ENCODE data around the gene AOAH. TPM values are rescaled to one million over a fixed set of nuclear protein-coding genes. Genes with fewer than 3 reads are reported as not detected.

Gene AOAH
- total RNA-seq, 1 donor from 2014 or later: not detected

- no peak for TF ChIP-seq CTCF (conservative IDR thresholded peaks at IDR 0.05)
- Mint-ChIP-seq H3K36me3 (ENCODE audit: low read depth) (no peaks in the 10 kb centered on the region), H3K4me1 (peaks cover 9% of the 10 kb centered on the region), H3K9me3 (no peaks in the 10 kb centered on the region), H3K4me3 (no peak overlapping the region), H3K27me3 (ENCODE audit: low read depth) (no peaks in the 10 kb centered on the region), H3K27ac (ENCODE audit: unreplicated experiment) (no peak overlapping the region)
- DNase-seq (ENCODE audit: low read depth, low spot score): no peak
Observed at GRCh38 chr7:36752026-36752711, 27.9 kb upstream of the AOAH start.

- no peak overlapping the region for H3K27ac Mint-ChIP-seq (ENCODE audit: unreplicated experiment)
- no peak for TF ChIP-seq CTCF (conservative IDR thresholded peaks at IDR 0.05)
- no peaks in the 10 kb centered on the region for H3K9me3 Mint-ChIP-seq
- H3K36me3 Mint-ChIP-seq (ENCODE audit: low read depth): no peaks in the 10 kb centered on the region
- no peak overlapping the region for H3K4me3 Mint-ChIP-seq
- no peak for DNase-seq (ENCODE audit: low read depth, low spot score)
- H3K27me3 Mint-ChIP-seq (ENCODE audit: low read depth): no peaks in the 10 kb centered on the region
- H3K4me1 Mint-ChIP-seq: peaks cover 3% of the 10 kb centered on the region
Observed at GRCh38 chr7:36750451-36750850, 26.2 kb upstream of the AOAH start.

DNA sequence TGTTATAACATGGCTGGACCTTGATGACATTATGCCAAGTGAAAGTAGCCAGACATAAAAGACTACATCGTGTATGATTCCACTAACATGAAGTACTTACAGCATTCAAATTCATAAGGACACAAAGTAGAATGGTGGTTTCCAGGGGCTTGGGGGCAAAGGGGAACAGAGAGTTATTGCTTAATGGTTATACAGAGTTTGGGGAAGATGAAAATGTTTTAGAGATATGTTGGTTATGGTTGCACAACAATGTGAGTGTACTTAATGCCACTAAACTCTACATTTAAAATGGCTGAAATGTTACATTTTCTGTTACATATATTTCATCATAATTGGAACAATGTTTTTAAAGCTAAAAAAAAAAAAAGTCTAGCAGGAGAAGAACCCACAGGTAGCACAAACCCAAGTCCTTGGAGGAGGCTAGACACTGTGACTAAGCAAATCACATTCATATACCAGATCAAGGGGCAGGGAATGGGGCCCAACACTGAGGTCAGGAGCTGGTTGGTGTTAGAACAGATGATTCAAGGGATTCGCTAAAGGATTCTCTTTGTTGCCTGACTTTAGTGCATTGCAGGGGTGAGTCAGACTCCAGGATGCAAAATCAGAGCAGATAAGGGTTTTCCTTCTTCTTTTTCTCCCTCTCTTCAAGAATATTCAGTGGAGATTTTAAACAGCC is 25.1 kb upstream of the AOAH start:
- Mint-ChIP-seq H3K27me3 (ENCODE audit: low read depth) (no peaks in the 10 kb centered on the region), H3K4me1 (peaks cover 3% of the 10 kb centered on the region), H3K9me3 (no peaks in the 10 kb centered on the region), H3K36me3 (ENCODE audit: low read depth) (no peaks in the 10 kb centered on the region), H3K4me3 (no peak overlapping the region), H3K27ac (ENCODE audit: unreplicated experiment) (no peak overlapping the region)
- TF ChIP-seq CTCF (conservative IDR thresholded peaks at IDR 0.05): no peak
- DNase-seq (ENCODE audit: low read depth, low spot score): no peak

- Mint-ChIP-seq H3K4me1 (peaks cover 3% of the 10 kb centered on the region), H3K9me3 (no peaks in the 10 kb centered on the region), H3K27me3 (ENCODE audit: low read depth) (no peaks in the 10 kb centered on the region), H3K4me3 (no peak overlapping the region), H3K27ac (ENCODE audit: unreplicated experiment) (no peak overlapping the region), H3K36me3 (ENCODE audit: low read depth) (peaks cover 1% of the 10 kb centered on the region)
- no peak for DNase-seq (ENCODE audit: low read depth, low spot score)
- TF ChIP-seq CTCF (conservative IDR thresholded peaks at IDR 0.05): no peak
Observed at GRCh38 chr7:36748017-36748487, 23.8 kb upstream of the AOAH start.

- Mint-ChIP-seq H3K4me1 (peaks cover 3% of the 10 kb centered on the region), H3K4me3 (no peak overlapping the region), H3K27me3 (ENCODE audit: low read depth) (no peaks in the 10 kb centered on the region), H3K27ac (ENCODE audit: unreplicated experiment) (no peak overlapping the region), H3K36me3 (ENCODE audit: low read depth) (peaks cover 2% of the 10 kb centered on the region), H3K9me3 (no peaks in the 10 kb centered on the region)
- no peak for DNase-seq (ENCODE audit: low read depth, low spot score)
- TF ChIP-seq CTCF (conservative IDR thresholded peaks at IDR 0.05): no peak
Observed at GRCh38 chr7:36747280-36748016, 23.2 kb upstream of the AOAH start.
